ENCODE data around the gene HIGD1C. TPM values are rescaled to one million over a fixed set of nuclear protein-coding genes. Genes with fewer than 3 reads are reported as not detected.
A peak's percentile ranks its signal among the peaks of the same experiment; 100 is the strongest.

Gene HIGD1C
- total RNA-seq, 1 donor from 2014 or later: not detected

- H3K79me2 ChIP-seq (ENCODE audit: insufficient read depth, low read length): no peaks in the 10 kb centered on the region
- no peaks in the 10 kb centered on the region for H3K4me1 Mint-ChIP-seq (ENCODE audit: low read depth, unreplicated experiment)
- TF ChIP-seq EZH2 (IDR thresholded peaks at IDR 0.05; ENCODE audit: insufficient read depth, low read length): no peak
- TF ChIP-seq, protein P1, sequence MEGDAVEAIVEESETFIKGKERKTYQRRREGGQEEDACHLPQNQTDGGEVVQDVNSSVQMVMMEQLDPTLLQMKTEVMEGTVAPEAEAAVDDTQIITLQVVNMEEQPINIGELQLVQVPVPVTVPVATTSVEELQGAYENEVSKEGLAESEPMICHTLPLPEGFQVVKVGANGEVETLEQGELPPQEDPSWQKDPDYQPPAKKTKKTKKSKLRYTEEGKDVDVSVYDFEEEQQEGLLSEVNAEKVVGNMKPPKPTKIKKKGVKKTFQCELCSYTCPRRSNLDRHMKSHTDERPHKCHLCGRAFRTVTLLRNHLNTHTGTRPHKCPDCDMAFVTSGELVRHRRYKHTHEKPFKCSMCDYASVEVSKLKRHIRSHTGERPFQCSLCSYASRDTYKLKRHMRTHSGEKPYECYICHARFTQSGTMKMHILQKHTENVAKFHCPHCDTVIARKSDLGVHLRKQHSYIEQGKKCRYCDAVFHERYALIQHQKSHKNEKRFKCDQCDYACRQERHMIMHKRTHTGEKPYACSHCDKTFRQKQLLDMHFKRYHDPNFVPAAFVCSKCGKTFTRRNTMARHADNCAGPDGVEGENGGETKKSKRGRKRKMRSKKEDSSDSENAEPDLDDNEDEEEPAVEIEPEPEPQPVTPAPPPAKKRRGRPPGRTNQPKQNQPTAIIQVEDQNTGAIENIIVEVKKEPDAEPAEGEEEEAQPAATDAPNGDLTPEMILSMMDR (IDR thresholded peaks at IDR 0.05; ENCODE audit: insufficient read depth, low read depth, low read length): no peak
- H3K27me3 Mint-ChIP-seq (ENCODE audit: low read depth, unreplicated experiment): no peaks in the 10 kb centered on the region
- FAIRE-seq: no peak
- H3K36me3 Mint-ChIP-seq (ENCODE audit: low read depth, unreplicated experiment): no peaks in the 10 kb centered on the region
- H3K27me3 ChIP-seq (ENCODE audit: insufficient read depth, low read length): no peaks in the 10 kb centered on the region
- peaks cover 20% of the 10 kb centered on the region for H3K9me3 ChIP-seq (ENCODE audit: insufficient read depth, low read depth, low read length)
- H3K4me1 ChIP-seq (ENCODE audit: insufficient read depth, low read length): no peaks in the 10 kb centered on the region
- DNase-seq (ENCODE audit: low read depth): no peak
- no peak overlapping the region for H3K9ac ChIP-seq (ENCODE audit: low read length)
- no peak overlapping the region for H3K27ac Mint-ChIP-seq (ENCODE audit: unreplicated experiment)
- H2AFZ ChIP-seq (ENCODE audit: low read depth, low read length): no peak overlapping the region
- no peak overlapping the region for H3K4me3 Mint-ChIP-seq (ENCODE audit: unreplicated experiment)
- no peaks in the 10 kb centered on the region for H4K20me1 ChIP-seq (ENCODE audit: insufficient read depth, low read length)
- H3K27ac ChIP-seq (ENCODE audit: low read depth, low read length): no peak overlapping the region
- H3K36me3 ChIP-seq (ENCODE audit: insufficient read depth, low read length): no peaks in the 10 kb centered on the region
- H3K4me3 ChIP-seq (ENCODE audit: insufficient read depth, low read depth, low read length): no peak overlapping the region
- H3K4me2 ChIP-seq (ENCODE audit: low read length): no peak overlapping the region
- H3K9me3 Mint-ChIP-seq (ENCODE audit: unreplicated experiment): peaks cover 53% of the 10 kb centered on the region
Observed at GRCh38 chr12:50914872-50915484, 37.4 kb upstream of the HIGD1C start.

- Histone ChIP-seq H3K27ac (ENCODE audit: low read depth, low read length) (no peak overlapping the region), H3K4me2 (ENCODE audit: low read length) (no peak overlapping the region), H3K27me3 (ENCODE audit: insufficient read depth, low read length) (no peaks in the 10 kb centered on the region), H3K4me3 (ENCODE audit: insufficient read depth, low read depth, low read length) (no peak overlapping the region), H3K9ac (ENCODE audit: low read length) (no peak overlapping the region), H3K79me2 (ENCODE audit: insufficient read depth, low read length) (no peaks in the 10 kb centered on the region), H3K36me3 (ENCODE audit: insufficient read depth, low read length) (no peaks in the 10 kb centered on the region), H2AFZ (ENCODE audit: low read depth, low read length) (no peak overlapping the region), H3K4me1 (ENCODE audit: insufficient read depth, low read length) (no peaks in the 10 kb centered on the region), H4K20me1 (ENCODE audit: insufficient read depth, low read length) (no peaks in the 10 kb centered on the region), H3K9me3 (ENCODE audit: insufficient read depth, low read depth, low read length) (peaks cover 20% of the 10 kb centered on the region)
- no peaks in the 10 kb centered on the region for H3K27me3 Mint-ChIP-seq (ENCODE audit: low read depth, unreplicated experiment)
- peaks cover 48% of the 10 kb centered on the region for H3K9me3 Mint-ChIP-seq (ENCODE audit: unreplicated experiment)
- no peaks in the 10 kb centered on the region for H3K4me1 Mint-ChIP-seq (ENCODE audit: low read depth, unreplicated experiment)
- no peak overlapping the region for H3K27ac Mint-ChIP-seq (ENCODE audit: unreplicated experiment)
- FAIRE-seq (no peak), DNase-seq (ENCODE audit: low read depth) (no peak)
- no peak for TF ChIP-seq EZH2 (IDR thresholded peaks at IDR 0.05; ENCODE audit: insufficient read depth, low read length)
- TF ChIP-seq, protein P1 (IDR thresholded peaks at IDR 0.05; ENCODE audit: insufficient read depth, low read depth, low read length): no peak
- no peak overlapping the region for H3K4me3 Mint-ChIP-seq (ENCODE audit: unreplicated experiment)
- no peaks in the 10 kb centered on the region for H3K36me3 Mint-ChIP-seq (ENCODE audit: low read depth, unreplicated experiment)
Observed at GRCh38 chr12:50916292-50916691, 36.1 kb upstream of the HIGD1C start.

DNA sequence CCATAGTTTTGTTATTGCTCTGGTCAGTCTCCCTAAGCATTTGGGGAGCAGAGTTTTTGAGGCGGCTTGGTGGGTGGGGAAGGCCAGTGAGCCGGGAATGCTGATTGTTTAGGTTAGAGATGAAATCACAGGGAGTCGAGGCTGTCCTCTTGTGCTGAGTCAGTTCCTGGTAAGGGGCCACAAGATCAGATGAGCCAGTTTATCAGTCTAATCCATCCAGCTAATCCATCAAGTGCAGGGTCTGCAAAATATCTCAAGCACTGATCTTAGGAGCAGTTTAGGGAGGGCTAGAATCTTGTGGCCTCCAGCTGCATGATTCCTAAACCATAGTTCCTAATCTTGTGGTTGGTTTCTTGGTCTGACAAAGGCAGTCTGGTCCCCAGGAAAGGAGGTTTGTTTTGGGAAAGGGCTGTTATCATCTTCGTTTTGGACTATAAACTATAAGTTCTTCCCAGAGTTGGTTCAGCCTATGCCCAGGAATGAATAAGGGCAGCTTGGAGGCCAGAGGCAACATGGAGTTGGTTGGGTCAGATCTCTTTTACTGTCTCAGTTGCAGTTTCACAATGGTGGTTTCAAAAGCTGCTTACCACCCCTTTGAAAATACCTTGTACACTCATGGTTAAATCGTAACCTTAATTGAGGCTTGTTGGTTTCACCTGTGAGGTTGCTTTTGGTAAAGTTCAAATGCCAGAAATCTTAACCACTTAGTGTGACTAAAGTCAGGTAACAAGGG, 33.6 kb upstream of the HIGD1C start:
- Histone ChIP-seq H3K4me1 (ENCODE audit: insufficient read depth, low read length) (peaks cover under 1% of the 10 kb centered on the region), H3K9ac (ENCODE audit: low read length) (no peak overlapping the region), H2AFZ (ENCODE audit: low read depth, low read length) (no peak overlapping the region), H4K20me1 (ENCODE audit: insufficient read depth, low read length) (no peaks in the 10 kb centered on the region), H3K79me2 (ENCODE audit: insufficient read depth, low read length) (no peaks in the 10 kb centered on the region), H3K4me2 (ENCODE audit: low read length) (no peak overlapping the region), H3K4me3 (ENCODE audit: insufficient read depth, low read depth, low read length) (no peak overlapping the region), H3K36me3 (ENCODE audit: insufficient read depth, low read length) (no peaks in the 10 kb centered on the region), H3K9me3 (ENCODE audit: insufficient read depth, low read depth, low read length) (peaks cover 10% of the 10 kb centered on the region), H3K27ac (ENCODE audit: low read depth, low read length) (no peak overlapping the region), H3K27me3 (ENCODE audit: insufficient read depth, low read length) (no peaks in the 10 kb centered on the region)
- H3K4me3 Mint-ChIP-seq (ENCODE audit: unreplicated experiment): no peak overlapping the region
- DNase-seq (ENCODE audit: low read depth) (peak; percentile 16), FAIRE-seq (no peak)
- H3K27me3 Mint-ChIP-seq (ENCODE audit: low read depth, unreplicated experiment): no peaks in the 10 kb centered on the region
- no peak for TF ChIP-seq EZH2 (IDR thresholded peaks at IDR 0.05; ENCODE audit: insufficient read depth, low read length)
- TF ChIP-seq, protein P1 (IDR thresholded peaks at IDR 0.05; ENCODE audit: insufficient read depth, low read depth, low read length): no peak
- peaks cover 30% of the 10 kb centered on the region for H3K9me3 Mint-ChIP-seq (ENCODE audit: unreplicated experiment)
- peaks cover 4% of the 10 kb centered on the region for H3K4me1 Mint-ChIP-seq (ENCODE audit: low read depth, unreplicated experiment)
- no peak overlapping the region for H3K27ac Mint-ChIP-seq (ENCODE audit: unreplicated experiment)
- no peaks in the 10 kb centered on the region for H3K36me3 Mint-ChIP-seq (ENCODE audit: low read depth, unreplicated experiment)
